ENCODE measurements around the gene RPP25. TPM values are rescaled to one million over a fixed set of nuclear protein-coding genes. Genes with fewer than 3 reads are reported as not detected.

Gene RPP25
- total and polyA plus RNA-seq, 10 of the 15 experiments (the other 5 are each of a cell fraction or from before 2014, with no cell fraction given): 0.41 to 10.8 (median 4.7) TPM

GRCh38 chr15:74960286-74960685, 3.7 kb upstream of the RPP25 start:
- no peak overlapping the region for H2AFZ ChIP-seq (ENCODE audit: control insufficient read depth, low read depth, low read length)

GRCh38 chr15:74959586-74959939, 3.0 kb upstream of the RPP25 start:
- H3K36me3 ChIP-seq (ENCODE audit: control insufficient read depth in 2 of 2, insufficient read depth in 2 of 2, low read length in 1 of 2): no peaks in the 10 kb centered on the region
- no peak overlapping the region for H3K27ac ChIP-seq (ENCODE audit: control insufficient read depth, insufficient read depth)
- no peaks in the 10 kb centered on the region for H4K20me1 ChIP-seq (ENCODE audit: control insufficient read depth, insufficient read depth)
- intact Hi-C loops (cut with micrococcal nuclease; ENCODE audit: unreplicated experiment): loop anchor here (5.0 kb wide), 2 partner anchors 48 to 243 kb away; partner anchors contain the start of gene C15orf39
- CTCF ChIA-PET: interaction anchor here (0.5 to 3.7 kb wide), 4 partner anchors 9 to 58 kb away, joined by 3 to 24 read pairs (median 4); no protein-coding TSS in a partner anchor
- POLR2A ChIA-PET: no interaction called here
- RAD21 ChIA-PET (ENCODE audit: unreplicated experiment): interaction anchor here (1.0 kb wide), 1 partner anchor 9 kb away, joined by 3 read pairs; no protein-coding TSS in a partner anchor
- ATAC-seq (no peak), FAIRE-seq (no peak), DNase-seq (ENCODE audit: low read depth, low spot score) (no peak)
- in situ Hi-C loops (cut with MboI): no loop called here
- H3K9me3 ChIP-seq (replicated peaks; ENCODE audit: control insufficient read depth, insufficient read depth, low read length): no peaks in the 10 kb centered on the region
- BruUV-seq (replicated peaks): no TSS peak
- peaks cover 8 to 17% of the 10 kb centered on the region in 2 experiments for H3K27me3 ChIP-seq (replicated peaks in 1 of 2; ENCODE audit: control insufficient read depth in 2 of 2, insufficient read depth in 2 of 2, low read length in 1 of 2)
- SMC1A ChIA-PET (ENCODE audit: uncharacterized antibody, unreplicated experiment): interaction anchor here (1.7 to 2.7 kb wide), 2 partner anchors 9 to 58 kb away, joined by 3 to 6 read pairs; no protein-coding TSS in a partner anchor
- H2AFZ ChIP-seq (ENCODE audit: control insufficient read depth, low read depth, low read length): no peak overlapping the region
- H3K4me1 ChIP-seq (ENCODE audit: control insufficient read depth, insufficient read depth, low read length): peaks cover 30% of the 10 kb centered on the region
- H3K79me2 ChIP-seq (ENCODE audit: control insufficient read depth, insufficient read depth, low read length): no peaks in the 10 kb centered on the region; the same call in 1 of the 2 replicates
- H3K4me2 ChIP-seq (ENCODE audit: control insufficient read depth, insufficient read depth): no peak overlapping the region
- TF ChIP-seq HDAC2 (IDR thresholded peaks at IDR 0.05): no peak
- TF ChIP-seq SMARCA5 (IDR thresholded peaks at IDR 0.05): no peak
- TF ChIP-seq IKZF2 (IDR thresholded peaks at IDR 0.05): no peak
- no peak for TF ChIP-seq ASH2L (IDR thresholded peaks at IDR 0.05; ENCODE audit: borderline replicate concordance, low read depth)
- TF ChIP-seq CUX1 (IDR thresholded peaks at IDR 0.05; ENCODE audit: insufficient replicate concordance, low read depth, low read length): no peak
- no peak for TF ChIP-seq KAT2A (conservative IDR thresholded peaks at IDR 0.05; ENCODE audit: control insufficient read depth, low read depth, low read length)
- TF ChIP-seq ZNF217 (IDR thresholded peaks at IDR 0.05): no peak
- TF ChIP-seq CBX5 (IDR thresholded peaks at IDR 0.05; ENCODE audit: low read depth): no peak
- no peak for TF ChIP-seq HDGF (IDR thresholded peaks at IDR 0.05)
- no peak for TF ChIP-seq FOXK2 (IDR thresholded peaks at IDR 0.05)
- no peak overlapping the region for H3K4me3 ChIP-seq
- no peak overlapping the region for H3K9ac ChIP-seq (ENCODE audit: control insufficient read depth, insufficient read depth, low read length)
- WGBS (ENCODE audit: insufficient coverage, insufficient replicate concordance, low lambda C conversion rate, missing lambda C conversion rate): 11% methylated on average over 2 of the region's 8 CpGs

More at GRCh38 chr15:74960286-74960685, 3.7 kb upstream of the RPP25 start:
- DNase-seq (ENCODE audit: low read depth, low spot score) (no peak), FAIRE-seq (no peak), ATAC-seq (no peak)
- CTCF ChIA-PET: interaction anchor here (0.5 to 3.7 kb wide), 6 partner anchors 10 to 189 kb away, joined by 3 to 24 read pairs (median 4); no protein-coding TSS in a partner anchor
- in situ Hi-C loops (cut with MboI): no loop called here
- H3K4me2 ChIP-seq (ENCODE audit: control insufficient read depth, insufficient read depth): no peak overlapping the region
- no peak overlapping the region for H3K4me3 ChIP-seq
- H3K27me3 ChIP-seq (replicated peaks in 1 of 2; ENCODE audit: control insufficient read depth in 2 of 2, insufficient read depth in 2 of 2, low read length in 1 of 2): peaks cover 8 to 17% of the 10 kb centered on the region in 2 experiments
- no peaks in the 10 kb centered on the region for H4K20me1 ChIP-seq (ENCODE audit: control insufficient read depth, insufficient read depth)
- H3K36me3 ChIP-seq (ENCODE audit: control insufficient read depth in 2 of 2, insufficient read depth in 2 of 2, low read length in 1 of 2): no peaks in the 10 kb centered on the region
- POLR2A ChIA-PET: no interaction called here
- no peaks in the 10 kb centered on the region; the same call in 1 of the 2 replicates for H3K79me2 ChIP-seq (ENCODE audit: control insufficient read depth, insufficient read depth, low read length)
- no TSS peak for BruUV-seq (replicated peaks)
- SMC1A ChIA-PET (ENCODE audit: uncharacterized antibody, unreplicated experiment): interaction anchor here (0.9 to 2.7 kb wide), 4 partner anchors 9 to 65 kb away, joined by 3 to 6 read pairs (median 3); no protein-coding TSS in a partner anchor
- intact Hi-C loops (cut with micrococcal nuclease; ENCODE audit: unreplicated experiment): no loop called here
- RAD21 ChIA-PET (ENCODE audit: unreplicated experiment): interaction anchor here (1.0 to 1.2 kb wide), 2 partner anchors 9 to 83 kb away, joined by 3 read pairs; no protein-coding TSS in a partner anchor
- no peaks in the 10 kb centered on the region for H3K9me3 ChIP-seq (replicated peaks; ENCODE audit: control insufficient read depth, insufficient read depth, low read length)
- H3K9ac ChIP-seq (ENCODE audit: control insufficient read depth, insufficient read depth, low read length): no peak overlapping the region
- 70% methylated on average over 1 of the region's 1 CpG for WGBS (ENCODE audit: insufficient coverage, insufficient replicate concordance, low lambda C conversion rate, missing lambda C conversion rate)
- no peak for TF ChIP-seq KAT2A (conservative IDR thresholded peaks at IDR 0.05; ENCODE audit: control insufficient read depth, low read depth, low read length)
- no peak for TF ChIP-seq POLR2AphosphoS5 (IDR thresholded peaks at IDR 0.05; ENCODE audit: low read length)
- H3K27ac ChIP-seq (ENCODE audit: control insufficient read depth, insufficient read depth): no peak overlapping the region
- H3K4me1 ChIP-seq (ENCODE audit: control insufficient read depth, insufficient read depth, low read length): peaks cover 30% of the 10 kb centered on the region

Data from GM12878 (cell line).